Activated T-cell treated with anti-CD3 and anti-CD28 coated beads, Interleukin-2, amount 50 U/mL, for 48 hours (primary cell): ENCODE measurements around the gene PLCXD3.
"Not testable (repeated sequence)": the region's sequence is repeated elsewhere in the genome, so short reads cannot be mapped to it uniquely, and the experiment has no call there.

Experiments
- DNase-seq, 2 experiments: peaks; one replicate each; pipeline ENCODE4 v3.0.0-alpha.2; 2020

The PLCXD3 gene

DNA sequence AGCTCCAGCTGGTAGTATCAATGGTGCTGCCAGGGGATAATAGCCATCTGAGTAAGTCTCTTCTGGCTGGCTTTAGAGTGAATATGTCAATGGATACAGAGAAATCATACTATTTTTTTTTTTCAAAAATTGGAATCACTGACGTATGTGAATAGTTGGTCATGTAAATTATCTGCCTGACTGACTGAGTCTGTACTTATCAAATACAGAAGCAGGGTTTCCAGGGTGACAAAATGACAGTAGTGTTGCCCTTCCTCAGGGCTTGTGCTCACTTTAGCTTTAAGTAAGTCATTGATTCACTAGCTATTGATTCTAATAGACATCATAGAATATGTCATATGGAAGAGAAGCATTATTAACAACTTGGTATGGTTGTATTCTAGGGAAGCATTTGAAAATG is 171.1 kb downstream of the PLCXD3 start:
- no peak for DNase-seq

DNA sequence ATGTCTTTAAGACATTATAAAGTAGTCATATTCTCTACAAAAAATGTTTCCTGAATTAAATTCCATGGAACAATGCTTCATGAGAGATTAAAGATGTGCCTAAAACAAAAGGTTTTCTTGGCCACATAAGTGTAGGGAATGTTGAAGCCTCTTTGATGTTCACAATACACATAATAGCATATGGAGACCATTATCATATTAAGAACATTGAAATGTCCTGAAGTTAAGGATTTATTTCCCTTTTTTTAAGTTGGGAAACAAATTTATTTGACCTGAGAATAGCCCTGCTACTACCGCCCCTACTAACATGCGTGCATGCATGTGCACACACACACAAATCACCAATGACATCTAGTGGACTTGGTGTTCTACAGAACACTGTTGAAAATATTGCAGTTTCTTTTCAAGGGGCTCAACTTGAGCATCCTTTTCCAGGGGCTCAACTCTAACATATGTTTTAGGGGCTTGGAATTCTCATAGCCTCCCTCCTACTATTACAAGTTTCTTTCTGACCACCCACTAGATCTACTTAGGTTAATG is 172.2 kb downstream of the PLCXD3 start:
- DNase-seq = no peak

DNA sequence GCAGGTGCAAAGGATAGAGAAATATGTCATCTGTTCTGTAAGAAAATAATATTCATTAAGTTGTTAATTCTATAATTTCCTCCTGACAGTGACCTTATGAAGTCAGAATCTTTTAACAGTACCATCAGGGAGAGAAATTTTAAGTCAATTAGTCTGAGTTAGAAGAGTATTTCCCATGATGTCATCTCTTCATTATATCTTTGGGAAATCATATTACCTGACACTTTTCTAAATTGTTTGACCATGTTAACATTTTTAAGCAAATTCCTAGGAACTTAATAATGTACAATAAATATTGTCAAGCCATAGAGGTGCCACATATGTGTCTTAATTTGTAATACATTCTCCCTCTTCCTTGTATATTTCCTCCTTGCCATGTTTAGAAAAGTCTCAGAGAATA is 172.7 kb downstream of the PLCXD3 start:
- no peak for DNase-seq

DNA sequence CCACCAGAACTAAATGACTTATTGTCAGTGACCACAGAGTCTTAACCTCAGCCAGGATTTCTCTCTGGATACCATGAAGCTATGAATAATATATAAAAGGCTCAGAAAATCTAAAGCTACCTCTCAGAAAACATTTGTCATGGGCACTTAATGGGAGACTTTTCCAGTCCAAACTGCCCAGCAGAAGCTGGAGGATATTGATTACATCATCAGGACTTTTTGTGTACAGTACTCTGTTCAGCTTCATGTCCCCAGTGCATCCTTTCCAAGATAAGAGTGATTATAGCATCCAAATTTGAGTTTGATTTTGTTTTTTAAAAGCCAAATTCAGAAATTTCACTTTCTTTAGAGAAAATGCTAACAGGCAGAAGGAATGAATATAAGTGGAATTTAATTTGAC is 173.2 kb downstream of the PLCXD3 start:
- DNase-seq = no peak

- DNase-seq = no peak
These were observed 173.9 kb downstream of the PLCXD3 start for GRCh38 chr5:41336471-41336870.

DNA sequence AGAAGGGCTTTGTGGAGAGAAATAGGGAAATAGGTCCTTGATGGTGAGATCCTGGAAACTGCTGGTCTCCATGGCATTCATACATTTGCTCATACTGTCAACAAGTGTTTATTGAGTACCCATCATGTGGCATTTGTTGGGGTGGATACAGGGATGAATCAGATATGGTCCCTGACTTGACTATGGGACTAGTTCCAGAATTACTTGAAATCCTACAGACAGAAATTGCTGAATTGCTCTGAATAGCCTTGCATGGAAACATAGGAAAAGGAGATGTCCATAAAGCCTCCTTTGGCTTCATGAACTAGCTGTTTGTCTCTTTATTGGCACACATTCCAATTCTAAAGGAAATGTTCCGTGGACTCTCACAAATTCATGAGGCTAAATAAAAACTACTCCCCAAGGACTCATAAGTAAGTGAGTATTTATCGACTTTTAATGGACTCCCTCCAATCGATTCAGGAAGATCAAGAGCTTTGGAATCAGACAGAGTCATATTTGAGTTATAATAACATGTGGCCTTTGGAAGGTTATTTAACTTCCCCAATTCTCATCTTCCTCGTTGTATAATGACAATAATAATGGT is 174.7 kb downstream of the PLCXD3 start:
- DNase-seq = no peak

GRCh38 chr5:41334758-41335157 is 175.6 kb downstream of the PLCXD3 start:
- no peak for DNase-seq

DNA sequence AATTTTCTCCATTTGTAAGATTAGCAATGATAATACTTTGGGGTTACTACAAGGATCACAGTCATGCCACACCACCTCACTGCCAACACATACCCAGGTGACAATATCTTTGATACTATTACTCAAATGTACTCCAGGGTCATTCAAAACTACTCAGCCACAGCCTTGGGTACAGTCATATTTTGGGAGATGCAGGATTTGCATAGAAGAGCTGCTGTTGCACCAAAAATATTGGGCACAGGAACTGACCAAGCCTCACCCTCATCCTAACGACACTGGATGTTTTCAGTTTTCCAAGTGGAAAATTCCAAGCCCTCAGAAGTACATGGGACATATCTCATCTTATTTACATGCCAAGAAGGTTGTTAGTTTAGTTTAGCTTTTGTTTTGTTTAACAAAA is 176.2 kb downstream of the PLCXD3 start:
- DNase-seq = no peak

- DNase-seq = no peak
These were observed 185.3 kb downstream of the PLCXD3 start for GRCh38 chr5:41325074-41325473.

GRCh38 chr5:41322826-41323225 is 187.6 kb downstream of the PLCXD3 start:
- DNase-seq = not testable (repeated sequence)

GRCh38 chr5:41312478-41313060 is 197.8 kb downstream of the PLCXD3 start:
- DNase-seq = no peak

- no peak for DNase-seq
These were observed 198.3 kb downstream of the PLCXD3 start for GRCh38 chr5:41312066-41312465.

DNA sequence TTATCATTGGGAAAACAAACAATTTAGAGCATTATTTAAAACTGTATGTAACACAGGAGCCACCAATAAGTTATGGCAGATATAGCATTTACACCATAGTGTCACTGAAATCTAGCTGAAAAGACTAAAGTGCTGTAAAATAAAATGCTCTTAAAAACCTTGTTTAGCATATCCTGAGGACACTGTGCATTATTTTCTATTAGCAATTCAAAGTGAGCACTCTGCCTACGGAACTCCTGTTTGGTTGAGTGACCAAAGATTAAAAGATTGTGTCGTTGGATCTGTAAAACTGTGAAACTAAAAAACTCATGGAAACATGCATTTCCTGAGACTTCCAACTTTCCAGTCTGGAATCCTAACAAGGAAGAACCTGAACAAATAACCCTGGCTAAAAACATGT is 201.1 kb downstream of the PLCXD3 start:
- DNase-seq = no peak

GRCh38 chr5:41306005-41306404 is 204.4 kb downstream of the PLCXD3 start:
- DNase-seq = no peak

DNA sequence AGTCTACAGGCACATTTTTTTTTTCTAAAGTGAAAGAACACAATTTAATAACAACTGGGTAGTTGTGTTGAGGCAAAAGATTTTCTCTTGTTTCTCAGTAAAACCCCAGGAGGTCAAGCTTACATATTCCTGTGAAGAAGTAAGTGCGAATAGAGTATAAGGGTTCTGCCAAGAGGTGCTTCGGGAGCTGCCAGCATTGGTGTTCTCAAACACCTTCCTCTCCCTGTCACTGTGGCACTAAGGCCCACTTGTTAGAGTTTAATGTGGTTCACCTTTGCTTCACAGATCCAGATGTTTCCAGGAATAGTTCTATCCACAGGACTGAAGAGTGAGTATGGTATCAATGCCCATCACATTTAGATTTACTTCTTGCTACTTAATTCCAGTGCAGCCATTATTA is 205.3 kb downstream of the PLCXD3 start:
- DNase-seq = no peak

- no peak for DNase-seq
These were observed 214.3 kb downstream of the PLCXD3 start for GRCh38 chr5:41296066-41296465.

- DNase-seq = no peak
These were observed 219.1 kb downstream of the PLCXD3 start for GRCh38 chr5:41291323-41291722.

- no peak for DNase-seq
These were observed 219.6 kb downstream of the PLCXD3 start for GRCh38 chr5:41290810-41291209.

DNA sequence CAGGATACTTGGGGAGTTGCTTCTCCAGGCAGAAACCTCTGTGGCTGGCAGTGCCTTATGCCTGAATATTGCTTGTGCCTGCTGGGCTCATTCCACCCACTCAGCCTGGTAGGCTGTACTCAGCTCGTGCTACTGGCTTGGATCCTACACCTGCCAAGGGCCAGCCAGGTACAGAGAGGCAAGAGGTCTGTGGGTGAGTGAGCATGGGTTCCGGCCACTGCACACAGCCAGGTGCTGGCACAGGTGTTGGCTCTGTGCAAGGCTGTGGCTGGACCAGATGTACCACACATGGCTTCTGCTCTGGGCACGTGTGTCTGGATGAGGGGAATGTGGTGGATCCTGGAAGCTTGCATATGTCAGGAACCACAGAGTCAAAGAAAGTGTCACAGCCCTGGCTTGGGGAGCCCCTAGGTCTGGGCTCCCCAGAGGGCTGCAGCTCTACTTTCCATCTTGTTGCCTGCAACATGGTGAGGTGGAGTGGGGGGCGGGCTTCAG is 220.4 kb downstream of the PLCXD3 start:
- no peak for DNase-seq

DNA sequence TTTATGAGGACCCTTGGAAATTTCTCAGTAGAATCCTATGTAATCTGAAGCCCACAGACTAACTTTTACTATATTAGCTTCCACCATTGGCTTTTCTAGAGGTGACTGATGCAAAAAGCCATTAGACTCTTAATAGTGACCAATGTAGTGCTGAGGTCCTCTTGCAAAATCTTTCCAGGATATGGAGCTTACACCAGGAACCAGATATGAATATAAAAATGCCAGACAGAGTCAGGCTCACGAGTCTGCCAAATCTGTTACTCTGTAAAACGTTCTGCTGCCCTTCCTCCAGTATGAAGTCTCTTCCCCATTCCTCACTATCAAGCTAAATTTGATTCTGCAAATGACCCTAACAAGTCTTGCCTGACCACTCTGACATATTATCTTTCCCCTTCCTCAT is 223.7 kb downstream of the PLCXD3 start:
- DNase-seq = no peak

- no peak for DNase-seq
These were observed 224.2 kb downstream of the PLCXD3 start for GRCh38 chr5:41286165-41286564.

DNA sequence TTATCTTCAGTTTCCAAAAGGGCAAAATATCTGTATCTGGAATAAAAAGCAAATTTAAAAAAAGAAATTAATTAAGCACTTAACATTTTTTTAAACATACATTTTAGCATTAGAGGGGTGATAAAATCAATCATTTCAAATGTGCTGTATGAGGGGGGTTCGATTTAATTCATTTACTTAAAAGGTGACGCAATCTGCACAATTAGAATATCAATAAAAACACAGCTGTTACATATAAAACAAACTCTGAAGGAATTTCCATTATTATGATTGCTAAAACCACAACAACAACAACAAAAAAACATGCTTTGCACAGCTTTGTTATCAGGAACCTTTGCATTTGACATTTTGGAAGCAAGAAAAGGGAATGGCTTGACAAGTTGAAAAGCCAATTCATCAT is 225.5 kb downstream of the PLCXD3 start:
- DNase-seq = no peak

DNA sequence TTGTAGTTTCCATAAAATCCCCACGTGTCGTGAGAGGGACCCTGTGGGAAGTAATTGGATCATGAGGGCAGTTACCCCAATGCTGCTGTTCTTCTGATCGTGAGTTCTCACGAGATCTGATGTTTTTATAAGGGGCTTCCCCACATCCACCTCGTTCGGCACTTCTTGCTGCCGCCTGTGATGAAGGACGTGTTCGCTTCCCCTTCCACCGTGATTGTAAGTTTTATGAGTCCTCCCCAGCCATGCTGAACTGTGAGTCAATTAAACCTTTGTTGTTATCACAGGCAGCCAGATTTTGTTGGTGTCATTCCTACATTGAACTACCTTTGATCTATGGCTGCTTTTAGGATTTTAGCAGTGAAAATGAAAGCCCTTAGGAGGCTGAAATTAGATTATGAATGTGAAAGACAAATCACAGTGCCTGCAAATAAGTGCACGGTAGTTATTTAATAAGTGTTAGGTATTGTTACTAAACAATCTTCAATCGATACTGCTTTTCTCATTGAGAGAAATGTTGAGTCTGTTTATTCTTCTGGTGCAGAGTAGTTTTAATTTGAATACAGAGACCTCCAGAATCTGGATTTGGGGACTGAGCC is 229.1 kb downstream of the PLCXD3 start:
- DNase-seq = no peak

DNA sequence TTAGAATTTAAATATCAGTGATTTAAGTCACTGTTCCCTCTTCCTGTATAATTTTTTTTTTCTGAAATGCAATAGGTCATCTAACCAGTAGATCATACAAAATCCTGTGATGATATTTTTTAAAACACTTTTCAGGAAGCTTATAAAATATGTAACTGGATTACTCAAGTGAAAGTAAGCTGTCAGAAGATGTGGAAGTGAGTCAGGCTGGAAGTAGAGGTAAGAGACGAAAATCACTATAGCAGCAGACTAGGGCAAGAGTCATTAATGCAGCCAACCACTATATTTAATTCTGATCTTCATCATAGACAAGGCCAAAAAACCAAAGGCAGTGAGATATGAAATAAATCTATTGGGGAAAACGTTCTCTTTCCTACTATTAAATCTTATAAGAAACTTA is 231.4 kb downstream of the PLCXD3 start:
- DNase-seq = no peak
